Adrenal gland (tissue), 5 donors: ENCODE measurements around the gene MMD.

Experiments
- POLR2A ChIP-seq, 2 donors: fragments of 450-650 bp; IDR thresholded peaks; one replicate each; pipeline ENCODE4 v1.6.1; 2017; ENCODE audit warnings: antibody characterized with exemption in 2 of 2, mild to moderate bottlenecking in 2 of 2, moderate library complexity in 1 of 2
- TF ChIP-seq, protein P1 (sequence below), 6 experiments: fragments of 450-650 bp in 4 of 6; fragments of 200-600 bp in 2 of 6; sonication (generic) in 1 of 6; IDR thresholded peaks; 1 replicate in 5 of 6; 2 replicates in 1 of 6; pipeline versions ENCODE4 v1.5.1 to v1.8.0; 2016 to 2021; ENCODE audit warnings: antibody characterized with exemption in 6 of 6, mild to moderate bottlenecking in 2 of 6, moderate library complexity in 1 of 6
- donor health status: DM: no; HTN: no; CAD: no.

DNA sequence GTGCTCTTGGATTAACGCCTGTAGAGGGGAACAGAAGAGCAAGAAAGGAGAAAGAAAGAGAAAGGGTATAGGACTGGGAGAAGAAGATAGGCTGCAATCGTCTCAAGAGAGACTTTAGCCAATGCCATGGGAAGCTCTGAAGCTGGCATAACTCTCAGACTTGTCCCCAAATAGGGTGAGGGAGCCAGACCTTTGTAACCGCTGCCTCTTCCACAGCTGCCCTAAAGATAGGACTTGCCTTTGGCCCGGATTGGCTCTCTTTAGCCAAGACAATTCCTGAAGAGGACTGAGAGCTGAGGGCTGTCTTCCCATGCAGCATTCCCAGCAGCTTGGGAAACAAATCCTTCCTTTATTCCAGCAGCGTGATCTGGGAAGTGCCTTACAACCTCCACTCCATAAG, 20.8 kb upstream of the MMD start:
- TF ChIP-seq, protein P1, sequence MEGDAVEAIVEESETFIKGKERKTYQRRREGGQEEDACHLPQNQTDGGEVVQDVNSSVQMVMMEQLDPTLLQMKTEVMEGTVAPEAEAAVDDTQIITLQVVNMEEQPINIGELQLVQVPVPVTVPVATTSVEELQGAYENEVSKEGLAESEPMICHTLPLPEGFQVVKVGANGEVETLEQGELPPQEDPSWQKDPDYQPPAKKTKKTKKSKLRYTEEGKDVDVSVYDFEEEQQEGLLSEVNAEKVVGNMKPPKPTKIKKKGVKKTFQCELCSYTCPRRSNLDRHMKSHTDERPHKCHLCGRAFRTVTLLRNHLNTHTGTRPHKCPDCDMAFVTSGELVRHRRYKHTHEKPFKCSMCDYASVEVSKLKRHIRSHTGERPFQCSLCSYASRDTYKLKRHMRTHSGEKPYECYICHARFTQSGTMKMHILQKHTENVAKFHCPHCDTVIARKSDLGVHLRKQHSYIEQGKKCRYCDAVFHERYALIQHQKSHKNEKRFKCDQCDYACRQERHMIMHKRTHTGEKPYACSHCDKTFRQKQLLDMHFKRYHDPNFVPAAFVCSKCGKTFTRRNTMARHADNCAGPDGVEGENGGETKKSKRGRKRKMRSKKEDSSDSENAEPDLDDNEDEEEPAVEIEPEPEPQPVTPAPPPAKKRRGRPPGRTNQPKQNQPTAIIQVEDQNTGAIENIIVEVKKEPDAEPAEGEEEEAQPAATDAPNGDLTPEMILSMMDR (IDR thresholded peaks at IDR 0.05) = no peak
- no peak for TF ChIP-seq POLR2A (IDR thresholded peaks at IDR 0.05)
